ENCODE measurements around the gene BUD31.

- TF ChIP-seq CTCF (IDR thresholded peaks at IDR 0.05; ENCODE audit: low read depth, low read length, missing input control) (no peak), RAD21 (IDR thresholded peaks at IDR 0.05) (no peak), TAF1 (conservative IDR thresholded peaks at IDR 0.05) (no peak), JUND (IDR thresholded peaks at IDR 0.05) (no peak), GABPA (IDR thresholded peaks at IDR 0.05 in 1 of 2, conservative IDR thresholded peaks at IDR 0.05 in 1 of 2) (no peak), MAX (IDR thresholded peaks at IDR 0.05) (no peak)
Observed at GRCh38 chr7:99374111-99375064, 34.4 kb upstream of the BUD31 start, which contains the start of gene ARPC1B.

Measured in liver (tissue), 3 donors.